AG10803 (cell line): ENCODE data around the gene TRIM29.

Experiments used
- DNase-seq: peaks from one replicate; pipeline ENCODE4 v3.0.0; 2010; ENCODE audit warnings: low read depth
- H3K4me3 ChIP-seq: 2 replicates; pipeline ENCODE4 v1.5.1; 2011; ENCODE audit warnings: mild to moderate bottlenecking, low read length, control low read depth
- TF ChIP-seq, protein P1 (sequence below): conservative IDR thresholded peaks from 2 replicates; pipeline ENCODE4 v1.5.1; 2011; ENCODE audit warnings: mild to moderate bottlenecking, low read length, control low read depth, inconsistent platforms

TRIM29 gene, protein sequence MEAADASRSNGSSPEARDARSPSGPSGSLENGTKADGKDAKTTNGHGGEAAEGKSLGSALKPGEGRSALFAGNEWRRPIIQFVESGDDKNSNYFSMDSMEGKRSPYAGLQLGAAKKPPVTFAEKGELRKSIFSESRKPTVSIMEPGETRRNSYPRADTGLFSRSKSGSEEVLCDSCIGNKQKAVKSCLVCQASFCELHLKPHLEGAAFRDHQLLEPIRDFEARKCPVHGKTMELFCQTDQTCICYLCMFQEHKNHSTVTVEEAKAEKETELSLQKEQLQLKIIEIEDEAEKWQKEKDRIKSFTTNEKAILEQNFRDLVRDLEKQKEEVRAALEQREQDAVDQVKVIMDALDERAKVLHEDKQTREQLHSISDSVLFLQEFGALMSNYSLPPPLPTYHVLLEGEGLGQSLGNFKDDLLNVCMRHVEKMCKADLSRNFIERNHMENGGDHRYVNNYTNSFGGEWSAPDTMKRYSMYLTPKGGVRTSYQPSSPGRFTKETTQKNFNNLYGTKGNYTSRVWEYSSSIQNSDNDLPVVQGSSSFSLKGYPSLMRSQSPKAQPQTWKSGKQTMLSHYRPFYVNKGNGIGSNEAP

DNA sequence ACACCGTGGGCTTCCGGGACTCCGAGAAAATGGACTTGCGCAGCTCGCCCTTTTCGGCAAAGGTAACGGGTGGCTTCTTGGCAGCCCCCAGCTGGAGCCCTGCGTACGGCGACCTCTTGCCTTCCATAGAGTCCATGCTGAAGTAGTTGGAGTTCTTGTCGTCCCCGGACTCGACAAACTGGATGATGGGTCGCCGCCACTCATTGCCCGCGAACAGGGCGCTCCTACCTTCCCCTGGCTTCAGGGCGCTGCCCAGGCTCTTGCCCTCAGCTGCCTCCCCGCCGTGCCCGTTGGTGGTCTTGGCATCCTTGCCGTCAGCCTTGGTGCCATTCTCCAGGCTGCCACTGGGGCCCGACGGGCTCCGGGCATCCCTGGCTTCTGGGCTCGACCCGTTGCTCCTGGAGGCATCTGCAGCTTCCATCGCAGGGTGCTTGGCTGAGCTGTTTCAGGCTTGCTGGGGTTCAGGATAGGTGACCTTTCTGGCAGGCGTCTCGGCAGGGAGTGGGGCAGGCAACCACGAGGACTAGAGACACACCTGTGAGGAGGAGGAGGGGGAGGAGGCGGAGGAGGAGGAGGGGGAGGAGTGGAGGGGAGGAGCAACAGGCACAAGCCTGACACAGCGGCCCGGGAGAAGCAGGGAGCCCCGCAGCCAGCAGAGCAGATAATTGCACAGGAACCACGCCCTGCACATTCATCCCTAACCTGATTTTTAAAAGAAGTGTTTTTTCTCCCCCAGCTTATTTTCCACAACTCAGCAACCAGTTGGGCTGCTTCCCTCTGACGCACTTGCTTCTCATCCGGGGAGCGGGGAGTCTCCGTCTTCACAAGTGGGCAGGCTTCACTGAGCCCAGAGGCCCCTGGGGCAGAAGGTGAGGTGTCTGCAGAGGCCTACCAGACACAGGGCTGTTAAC, at the start of gene TRIM29:
Gene TRIM29, minus strand, starts transcription at position 503 of the 911 bp plus-strand sequence. Its CDS starts 82 bp downstream, at position 421.
- TF ChIP-seq, protein P1, sequence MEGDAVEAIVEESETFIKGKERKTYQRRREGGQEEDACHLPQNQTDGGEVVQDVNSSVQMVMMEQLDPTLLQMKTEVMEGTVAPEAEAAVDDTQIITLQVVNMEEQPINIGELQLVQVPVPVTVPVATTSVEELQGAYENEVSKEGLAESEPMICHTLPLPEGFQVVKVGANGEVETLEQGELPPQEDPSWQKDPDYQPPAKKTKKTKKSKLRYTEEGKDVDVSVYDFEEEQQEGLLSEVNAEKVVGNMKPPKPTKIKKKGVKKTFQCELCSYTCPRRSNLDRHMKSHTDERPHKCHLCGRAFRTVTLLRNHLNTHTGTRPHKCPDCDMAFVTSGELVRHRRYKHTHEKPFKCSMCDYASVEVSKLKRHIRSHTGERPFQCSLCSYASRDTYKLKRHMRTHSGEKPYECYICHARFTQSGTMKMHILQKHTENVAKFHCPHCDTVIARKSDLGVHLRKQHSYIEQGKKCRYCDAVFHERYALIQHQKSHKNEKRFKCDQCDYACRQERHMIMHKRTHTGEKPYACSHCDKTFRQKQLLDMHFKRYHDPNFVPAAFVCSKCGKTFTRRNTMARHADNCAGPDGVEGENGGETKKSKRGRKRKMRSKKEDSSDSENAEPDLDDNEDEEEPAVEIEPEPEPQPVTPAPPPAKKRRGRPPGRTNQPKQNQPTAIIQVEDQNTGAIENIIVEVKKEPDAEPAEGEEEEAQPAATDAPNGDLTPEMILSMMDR, result no peak
- DNase-seq, result no peak
- no peak within 1 kb of the TSS for H3K4me3 ChIP-seq

DNA sequence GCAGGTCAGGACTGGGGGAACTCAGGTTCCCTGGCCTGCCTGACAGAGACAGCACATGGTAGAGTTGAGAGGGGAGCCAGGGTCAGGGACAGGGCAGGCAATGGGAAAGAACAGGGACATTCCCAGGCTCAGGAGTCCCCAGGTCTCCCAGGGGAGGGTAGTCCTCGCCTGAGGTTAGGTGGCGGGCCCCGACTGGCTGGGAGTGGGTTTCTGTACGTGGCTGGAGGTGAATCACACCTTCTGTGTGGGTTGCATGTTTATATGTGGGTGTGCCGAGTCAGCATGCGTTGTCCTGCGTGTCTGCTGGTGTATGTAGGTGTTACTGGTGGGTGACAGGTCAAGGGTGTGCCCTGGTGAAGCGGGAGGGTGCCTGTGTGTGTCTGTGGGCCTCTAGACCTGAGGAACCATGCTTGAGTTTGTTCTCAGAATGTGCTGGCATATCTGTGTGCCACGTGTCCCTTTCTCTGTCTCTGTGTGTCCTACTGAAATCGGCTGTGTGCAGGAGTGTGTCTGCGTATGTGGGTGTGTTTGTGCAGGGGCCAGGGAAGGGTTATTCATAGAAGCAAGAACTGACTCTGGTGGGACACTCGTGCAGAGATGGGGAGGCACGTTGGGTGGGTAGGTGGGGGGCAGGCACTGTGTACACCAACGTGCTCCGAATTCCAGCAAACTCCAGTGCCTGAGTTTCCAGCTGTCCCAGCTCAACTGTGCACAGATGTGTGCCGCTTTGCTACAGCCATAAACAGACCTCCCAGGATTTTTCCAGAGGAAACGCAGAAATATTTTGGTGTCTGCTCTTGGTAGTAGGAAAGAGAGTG, 49.1 kb upstream of the TRIM29 start:
- TF ChIP-seq, protein P1, result no peak
- no peak overlapping the region for H3K4me3 ChIP-seq
- DNase-seq, result peak; percentile 25

DNA sequence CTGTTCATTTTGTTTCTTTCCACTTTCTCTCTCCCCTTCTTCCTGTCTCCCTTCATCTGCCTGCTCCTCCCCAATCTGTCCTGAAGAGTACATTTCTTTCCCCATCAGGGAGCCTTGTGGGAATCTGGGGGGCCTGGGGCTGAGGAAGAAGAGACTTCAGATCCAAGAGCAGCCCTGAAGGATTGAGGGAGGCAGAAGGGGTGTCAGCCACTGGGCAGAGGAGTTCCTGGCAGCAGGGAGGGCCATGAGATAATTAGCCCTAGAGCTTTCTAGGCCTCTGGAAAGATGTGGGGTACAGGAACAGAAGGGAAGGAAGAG, 48.5 kb upstream of the TRIM29 start:
- TF ChIP-seq, protein P1, result no peak
- H3K4me3 ChIP-seq, result no peak overlapping the region
- DNase-seq, result no peak

DNA sequence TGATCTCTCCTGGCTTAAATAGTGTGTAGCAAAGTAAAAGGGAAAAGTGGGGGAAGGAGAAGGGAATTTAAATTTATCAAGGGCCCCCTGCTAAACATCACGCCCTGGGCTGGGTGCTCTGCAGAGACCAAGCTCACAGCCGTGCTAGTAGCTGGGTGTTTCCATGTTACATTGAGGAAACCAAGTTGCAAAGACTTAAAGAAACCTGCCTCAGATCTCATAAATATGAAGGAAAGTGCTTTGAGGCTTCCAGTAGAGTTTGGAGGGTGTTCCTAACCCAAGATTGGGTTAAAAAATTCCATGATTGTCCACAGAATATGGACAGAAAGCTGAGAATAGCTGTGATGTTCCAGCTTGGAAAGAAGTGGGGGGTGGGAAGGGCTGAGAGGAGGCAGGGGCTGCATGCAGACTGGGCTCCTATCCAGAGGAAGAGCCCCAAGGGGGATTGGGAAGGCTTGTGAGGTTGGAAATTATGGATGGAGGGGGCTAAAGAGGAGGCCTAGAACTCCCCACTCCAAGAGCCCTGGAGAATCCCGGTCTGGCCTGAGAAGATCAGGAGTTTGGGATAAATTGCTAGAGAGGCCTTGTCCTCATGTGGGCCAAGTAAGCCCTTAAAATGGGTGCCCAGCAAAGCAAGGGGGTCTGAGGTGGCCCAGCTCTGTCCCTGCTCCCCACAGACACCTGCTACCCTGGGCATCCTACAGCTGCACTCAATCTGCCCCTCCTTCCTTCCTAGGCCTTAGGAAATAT, 48.0 kb upstream of the TRIM29 start:
- TF ChIP-seq, protein P1, result no peak
- no peak for DNase-seq
- no peak overlapping the region for H3K4me3 ChIP-seq

DNA sequence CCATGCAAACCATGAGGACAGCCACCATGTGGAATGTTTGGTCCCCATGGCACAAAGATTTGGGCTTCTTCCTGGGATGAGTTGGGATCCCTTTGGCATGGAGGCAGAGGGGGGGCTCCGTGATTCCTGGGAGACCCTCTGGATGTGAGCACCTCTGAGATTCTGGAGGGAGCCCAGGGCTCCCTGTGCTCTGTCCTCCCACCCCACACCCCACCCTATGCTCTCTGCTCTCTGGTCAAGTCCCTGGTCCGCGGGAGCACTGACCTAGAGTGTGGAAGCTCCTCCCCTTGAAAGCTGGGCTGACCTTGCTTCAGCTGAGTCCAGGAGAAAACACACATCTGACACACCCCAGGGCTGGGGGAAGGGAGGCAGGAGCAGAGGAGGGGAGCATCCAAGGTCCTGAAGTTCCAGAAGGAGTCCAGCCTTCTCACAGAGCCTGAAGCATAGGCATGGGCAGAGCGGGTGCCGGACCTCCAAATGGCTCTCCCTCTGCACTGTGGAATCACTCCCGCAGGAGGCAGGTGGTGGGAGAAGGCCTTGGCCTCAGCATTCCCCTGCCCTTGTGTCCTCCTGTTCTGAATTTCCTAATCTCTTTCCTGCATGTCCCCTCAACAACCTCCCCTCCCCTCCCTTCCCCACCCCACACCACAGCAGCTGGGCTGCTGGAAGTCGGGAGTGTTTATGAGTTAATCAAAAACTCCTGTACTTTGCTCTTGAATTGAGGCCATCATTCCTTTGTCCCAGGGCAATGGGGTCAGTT, 47.2 kb upstream of the TRIM29 start:
- peak; percentile 46 for DNase-seq
- TF ChIP-seq, protein P1, result no peak; the same call in 1 of the 2 replicates
- no peak overlapping the region for H3K4me3 ChIP-seq
